Mammary epithelial cell (primary cell): ENCODE measurements around the gene CSTPP1.

ENCODE experiments used
- EZH2 ChIP-seq: IDR thresholded peaks from 2 replicates; pipeline ENCODE4 v1.6.1; 2012; ENCODE audit warnings: low read length, inconsistent platforms, borderline replicate concordance
- TF ChIP-seq, protein P1 (sequence below), 2 donors: IDR thresholded peaks in 1 of 2; conservative IDR thresholded peaks in 1 of 2; 2 replicates each; pipeline ENCODE4 v1.5.1; 2011 to 2012; ENCODE audit warnings: inconsistent platforms in 2 of 2, low read length in 2 of 2, mild to moderate bottlenecking in 2 of 2, control low read depth in 1 of 2, low read depth in 1 of 2; ENCODE audit not compliant: insufficient read depth in 1 of 2; ENCODE audit errors: extremely low read depth in 1 of 2

DNA sequence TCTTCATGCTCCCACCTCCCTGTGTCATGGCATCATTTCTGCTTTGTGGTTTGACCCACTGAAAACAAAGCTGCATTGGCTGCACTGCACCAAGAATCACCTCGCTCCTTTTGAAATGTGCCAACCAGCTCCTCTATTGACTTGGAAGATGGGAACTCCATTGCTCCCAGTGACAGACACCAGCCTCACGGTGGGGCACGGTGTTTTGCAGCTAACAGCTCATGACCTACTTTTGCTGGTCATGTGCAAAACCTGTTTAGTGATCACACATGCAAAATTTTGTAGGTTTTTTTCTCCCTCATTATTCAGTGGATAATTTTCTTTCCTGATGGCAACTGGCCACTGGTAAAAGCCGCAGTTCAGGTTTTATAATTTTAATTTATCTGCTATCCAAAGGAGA is 203.3 kb downstream of the CSTPP1 start:
- TF ChIP-seq, protein P1, sequence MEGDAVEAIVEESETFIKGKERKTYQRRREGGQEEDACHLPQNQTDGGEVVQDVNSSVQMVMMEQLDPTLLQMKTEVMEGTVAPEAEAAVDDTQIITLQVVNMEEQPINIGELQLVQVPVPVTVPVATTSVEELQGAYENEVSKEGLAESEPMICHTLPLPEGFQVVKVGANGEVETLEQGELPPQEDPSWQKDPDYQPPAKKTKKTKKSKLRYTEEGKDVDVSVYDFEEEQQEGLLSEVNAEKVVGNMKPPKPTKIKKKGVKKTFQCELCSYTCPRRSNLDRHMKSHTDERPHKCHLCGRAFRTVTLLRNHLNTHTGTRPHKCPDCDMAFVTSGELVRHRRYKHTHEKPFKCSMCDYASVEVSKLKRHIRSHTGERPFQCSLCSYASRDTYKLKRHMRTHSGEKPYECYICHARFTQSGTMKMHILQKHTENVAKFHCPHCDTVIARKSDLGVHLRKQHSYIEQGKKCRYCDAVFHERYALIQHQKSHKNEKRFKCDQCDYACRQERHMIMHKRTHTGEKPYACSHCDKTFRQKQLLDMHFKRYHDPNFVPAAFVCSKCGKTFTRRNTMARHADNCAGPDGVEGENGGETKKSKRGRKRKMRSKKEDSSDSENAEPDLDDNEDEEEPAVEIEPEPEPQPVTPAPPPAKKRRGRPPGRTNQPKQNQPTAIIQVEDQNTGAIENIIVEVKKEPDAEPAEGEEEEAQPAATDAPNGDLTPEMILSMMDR (conservative IDR thresholded peaks at IDR 0.05 in 1 of 2, IDR thresholded peaks at IDR 0.05 in 1 of 2; ENCODE audit: extremely low read depth in 1 of 2, insufficient read depth in 1 of 2, low read depth in 1 of 2, low read length in 2 of 2) = no peak
- TF ChIP-seq EZH2 = no peak
